K562 (cell line): Measurements from ENCODE around the gene BTAF1. TPM values are rescaled to one million over a fixed set of nuclear protein-coding genes. Genes with fewer than 3 reads are reported as not detected.
A peak's percentile ranks its signal among the peaks of the same experiment; 100 is the strongest.

Experiments used
- BACH1 ChIP-seq: fragments of 200-800 bp; sonication (Bioruptor generic); IDR thresholded peaks from 2 replicates; pipeline ENCODE4 v1.6.1; 2016; ENCODE audit warnings: missing genetic modification characterization, missing compliant biosample characterization
- BCOR ChIP-seq: fragments of 450-650 bp; IDR thresholded peaks from 2 replicates; pipeline ENCODE4 v1.6.1; 2016
- CHD4 ChIP-seq: fragments of 200-600 bp; sonication (generic); IDR thresholded peaks from 3 replicates; pipeline ENCODE4 v1.6.1; 2012; ENCODE audit warnings: low read depth, mild to moderate bottlenecking, mixed read lengths, low read length, inconsistent platforms; ENCODE audit not compliant: insufficient read depth, insufficient replicate concordance, poor library complexity, severe bottlenecking
- ETS2 ChIP-seq: IDR thresholded peaks from 2 replicates; pipeline ENCODE4 v1.6.1; 2016; ENCODE audit warnings: borderline replicate concordance, missing genetic modification characterization, mild to moderate bottlenecking, moderate library complexity, missing compliant biosample characterization; ENCODE audit not compliant: poor library complexity, severe bottlenecking
- KDM4B ChIP-seq, 2 experiments: fragments of 450-650 bp in 1 of 2; sonication (generic) in 1 of 2; IDR thresholded peaks; 2 replicates each; pipeline ENCODE4 v1.6.1; 2016 to 2017; ENCODE audit warnings: borderline replicate concordance in 2 of 2, antibody characterized with exemption in 1 of 2, low read depth in 1 of 2, mild to moderate bottlenecking in 1 of 2
- LCOR ChIP-seq: sonication (generic); formaldehyde crosslinking; IDR thresholded peaks from 2 replicates; pipeline ENCODE4 v1.8.0; 2022; ENCODE audit warnings: mild to moderate bottlenecking, missing genetic modification reagents
- MYC ChIP-seq, 2 experiments: fragments of 250-450 bp in 1 of 2; sonication (Bioruptor Pico) in 1 of 2; IDR thresholded peaks; 2 replicates each; pipeline versions ENCODE4 v1.5.1 to v1.6.1; 2012 to 2021; ENCODE audit warnings: low read depth in 2 of 2, borderline replicate concordance in 1 of 2, improper control_type of control experiment in 1 of 2, low read length in 1 of 2, mild to moderate bottlenecking in 1 of 2, moderate library complexity in 1 of 2
- PML ChIP-seq: IDR thresholded peaks from 2 replicates; pipeline ENCODE4 v1.6.1; 2012; ENCODE audit warnings: low read length, inconsistent platforms
- PYGO2 ChIP-seq: fragments of 450-650 bp; IDR thresholded peaks from 2 replicates; pipeline ENCODE4 v1.6.1; 2016; ENCODE audit warnings: mild to moderate bottlenecking, missing genetic modification characterization, moderate library complexity, missing compliant biosample characterization
- RBM39 ChIP-seq: fragments of 200-400 bp; formaldehyde crosslinking; optimal IDR thresholded peaks from 2 replicates; pipeline ENCODE3; 2018; ENCODE audit warnings: low read depth, low read length
- RCOR1 ChIP-seq, 2 experiments: IDR thresholded peaks; 2 replicates each; pipeline ENCODE4 v1.6.1; 2012; ENCODE audit warnings: low read depth in 2 of 2, low read length in 2 of 2, borderline replicate concordance in 1 of 2, improper control_type of control experiment in 1 of 2
- SAP30 ChIP-seq: fragments of 200-600 bp; sonication (generic); IDR thresholded peaks from 2 replicates; pipeline ENCODE4 v1.6.1; 2012; ENCODE audit warnings: borderline replicate concordance, low read depth, mild to moderate bottlenecking, moderate library complexity, low read length, control low read depth, inconsistent platforms; ENCODE audit not compliant: insufficient read depth, poor library complexity, severe bottlenecking
- SIN3B ChIP-seq: fragments of 450-650 bp; IDR thresholded peaks from 2 replicates; pipeline ENCODE4 v1.6.1; 2017; ENCODE audit warnings: low read depth, mild to moderate bottlenecking, moderate library complexity
- SMARCA4 ChIP-seq: fragments of 450-650 bp; IDR thresholded peaks from 2 replicates; pipeline ENCODE4 v1.6.1; 2016
- TAL1 ChIP-seq: fragments of 450-650 bp; IDR thresholded peaks from 2 replicates; pipeline ENCODE4 v1.6.1; 2016; ENCODE audit warnings: mild to moderate bottlenecking
- YY1 ChIP-seq, 3 experiments: IDR thresholded peaks; 2 replicates each; pipeline ENCODE4 v1.6.1; 2011; ENCODE audit warnings: low read length in 2 of 3, mild to moderate bottlenecking in 2 of 3, moderate library complexity in 2 of 3, borderline replicate concordance in 1 of 3, control low read depth in 1 of 3, low read depth in 1 of 3; ENCODE audit not compliant: insufficient read depth in 3 of 3, insufficient replicate concordance in 2 of 3, control insufficient read depth in 1 of 3, insufficient read length in 1 of 3; ENCODE audit errors: extremely low read depth in 1 of 3
- ZC3H4 ChIP-seq: sonication (generic); formaldehyde crosslinking; IDR thresholded peaks from 2 replicates; pipeline ENCODE4 v1.9.0; 2021; ENCODE audit warnings: missing genetic modification reagents, borderline replicate concordance
- ZNF124 ChIP-seq: sonication (generic); formaldehyde crosslinking; IDR thresholded peaks from 2 replicates; pipeline ENCODE4 v1.8.1; 2022; ENCODE audit warnings: missing genetic modification reagents
- ZNF282 ChIP-seq: sonication (generic); formaldehyde crosslinking; IDR thresholded peaks from 2 replicates; pipeline ENCODE4 v1.8.1; 2023; ENCODE audit warnings: missing genetic modification reagents
- ZNF639 ChIP-seq, 2 experiments: fragments of 200-800 bp in 1 of 2; sonication (Bioruptor generic) in 1 of 2; sonication (generic) in 1 of 2; formaldehyde crosslinking in 1 of 2; IDR thresholded peaks in 1 of 2; conservative IDR thresholded peaks in 1 of 2; 2 replicates each; pipeline versions ENCODE4 v1.5.0 to v1.6.1; 2016 to 2020; ENCODE audit warnings: missing compliant biosample characterization in 1 of 2, missing genetic modification characterization in 1 of 2, missing genetic modification reagents in 1 of 2
- polyA plus RNA-seq, 8 experiments: library from polyadenylated mRNA; depleted of rRNA in 4 of 8; stranded (reverse) in 5 of 8; unstranded in 3 of 8; fragments of >200 nt; fragmentation: Nextera tagmentation in 2 of 8; fragmentation: Illumina TruSeq in 1 of 8; extraction: Ambion mirVana in 2 of 8; extraction: Trizol in 1 of 8; gene quantifications; 2 replicates each; pipeline versions ENCODE4 v1.2.1 to v1.2.3, GENCODE V29; 2011 to 2014; ENCODE audit warnings: inconsistent platforms in 1 of 8, missing spikeins in 1 of 8
- total RNA-seq, 7 experiments: library from RNA; depleted of rRNA in 6 of 7; stranded (reverse); fragments of >200 nt in 6 of 7; fragmentation: Illumina TruSeq in 2 of 7; extraction: Trizol in 2 of 7; gene quantifications; 2 replicates each; pipeline versions ENCODE4 v1.2.1 to v1.2.3, GENCODE V29; 2011 to 2021; ENCODE audit warnings: low replicate concordance in 1 of 7
- TF ChIP-seq, protein P1 (sequence below): fragments of 450-650 bp; formaldehyde crosslinking; IDR thresholded peaks from 2 replicates; pipeline ENCODE4 v1.4.0; 2020; ENCODE audit warnings: mild to moderate bottlenecking, moderate library complexity
- TF ChIP-seq, protein P2 (sequence below): sonication (generic); formaldehyde crosslinking; IDR thresholded peaks from 2 replicates; pipeline ENCODE4 v1.4.0; 2020; ENCODE audit warnings: mild to moderate bottlenecking, missing genetic modification reagents

BTAF1 gene
- total and polyA plus RNA-seq, 9 of the 15 experiments (the other 6 are each of a cell fraction or from before 2014, with no cell fraction given), result 6.6 to 70.7 (median 30.5) TPM

GRCh38 chr10:91909117-91909677, 14.4 kb upstream of the BTAF1 start, which contains the start of gene FGFBP3 (continued):
- TF ChIP-seq ZNF639 (CRISPR knock-in tag; conservative IDR thresholded peaks at IDR 0.05 in 1 of 2, IDR thresholded peaks at IDR 0.05 in 1 of 2), result no peak
- TF ChIP-seq TAL1, result no peak
- no peak for TF ChIP-seq BACH1 (tag)
- TF ChIP-seq ETS2 (tag), result no peak
- TF ChIP-seq MYC (IDR thresholded peaks at IDR 0.05; ENCODE audit: low read depth, low read length), result no peak
- no peak for TF ChIP-seq MYC (CRISPR knock-in tag; IDR thresholded peaks at IDR 0.05; ENCODE audit: borderline replicate concordance, low read depth)
- TF ChIP-seq ZNF124 (CRISPR knock-in tag), result no peak
- TF ChIP-seq, protein P1, sequence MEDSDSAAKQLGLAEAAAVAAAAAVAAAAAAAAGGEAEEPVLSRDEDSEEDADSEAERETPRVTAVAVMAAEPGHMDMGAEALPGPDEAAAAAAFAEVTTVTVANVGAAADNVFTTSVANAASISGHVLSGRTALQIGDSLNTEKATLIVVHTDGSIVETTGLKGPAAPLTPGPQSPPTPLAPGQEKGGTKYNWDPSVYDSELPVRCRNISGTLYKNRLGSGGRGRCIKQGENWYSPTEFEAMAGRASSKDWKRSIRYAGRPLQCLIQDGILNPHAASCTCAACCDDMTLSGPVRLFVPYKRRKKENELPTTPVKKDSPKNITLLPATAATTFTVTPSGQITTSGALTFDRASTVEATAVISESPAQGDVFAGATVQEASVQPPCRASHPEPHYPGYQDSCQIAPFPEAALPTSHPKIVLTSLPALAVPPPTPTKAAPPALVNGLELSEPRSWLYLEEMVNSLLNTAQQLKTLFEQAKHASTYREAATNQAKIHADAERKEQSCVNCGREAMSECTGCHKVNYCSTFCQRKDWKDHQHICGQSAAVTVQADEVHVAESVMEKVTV, result no peak
- no peak for TF ChIP-seq CHD4
- TF ChIP-seq SIN3B, result no peak
- TF ChIP-seq, protein P2, sequence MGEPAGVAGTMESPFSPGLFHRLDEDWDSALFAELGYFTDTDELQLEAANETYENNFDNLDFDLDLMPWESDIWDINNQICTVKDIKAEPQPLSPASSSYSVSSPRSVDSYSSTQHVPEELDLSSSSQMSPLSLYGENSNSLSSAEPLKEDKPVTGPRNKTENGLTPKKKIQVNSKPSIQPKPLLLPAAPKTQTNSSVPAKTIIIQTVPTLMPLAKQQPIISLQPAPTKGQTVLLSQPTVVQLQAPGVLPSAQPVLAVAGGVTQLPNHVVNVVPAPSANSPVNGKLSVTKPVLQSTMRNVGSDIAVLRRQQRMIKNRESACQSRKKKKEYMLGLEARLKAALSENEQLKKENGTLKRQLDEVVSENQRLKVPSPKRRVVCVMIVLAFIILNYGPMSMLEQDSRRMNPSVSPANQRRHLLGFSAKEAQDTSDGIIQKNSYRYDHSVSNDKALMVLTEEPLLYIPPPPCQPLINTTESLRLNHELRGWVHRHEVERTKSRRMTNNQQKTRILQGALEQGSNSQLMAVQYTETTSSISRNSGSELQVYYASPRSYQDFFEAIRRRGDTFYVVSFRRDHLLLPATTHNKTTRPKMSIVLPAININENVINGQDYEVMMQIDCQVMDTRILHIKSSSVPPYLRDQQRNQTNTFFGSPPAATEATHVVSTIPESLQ (CRISPR knock-in tag), result no peak
- TF ChIP-seq SAP30, result no peak
- peak; percentile 23; the same call in 1 of the 2 replicates for TF ChIP-seq SMARCA4
- 0 out of 2 replicates have a peak, but pooled peaks have one; percentile 17 for TF ChIP-seq LCOR (CRISPR knock-in tag)
- no peak for TF ChIP-seq PML
- TF ChIP-seq RCOR1 (IDR thresholded peaks at IDR 0.05; ENCODE audit: borderline replicate concordance in 1 of 2, low read depth in 2 of 2, low read length in 2 of 2), result peak in 1 of 2 experiments; percentile 81; a peak in 2 of 4 replicates
- TF ChIP-seq ZNF282, result no peak
- TF ChIP-seq BCOR, result no peak
- TF ChIP-seq ZC3H4 (CRISPR knock-in tag), result no peak
- TF ChIP-seq RBM39, result no peak
- no peak for TF ChIP-seq YY1 (IDR thresholded peaks at IDR 0.05; ENCODE audit: borderline replicate concordance in 1 of 3, control insufficient read depth in 1 of 3, extremely low read depth in 1 of 3, insufficient read depth in 3 of 3, insufficient read length in 1 of 3, insufficient replicate concordance in 2 of 3, low read depth in 1 of 3, low read length in 2 of 3)
- no peak for TF ChIP-seq KDM4B (IDR thresholded peaks at IDR 0.05; ENCODE audit: borderline replicate concordance in 2 of 2, low read depth in 1 of 2)
- no peak for TF ChIP-seq PYGO2
